ENCODE measurements around the gene ABCD2.
A peak's percentile ranks its signal among the peaks of the same experiment; 100 is the strongest.
"Not testable (repeated sequence)": the region's sequence is repeated elsewhere in the genome, so short reads cannot be mapped to it uniquely, and the experiment has no call there.

Gene ABCD2

GRCh38 chr12:39611818-39612217 lies 7.8 kb downstream of the ABCD2 start:
- no peak for DNase-seq

DNA sequence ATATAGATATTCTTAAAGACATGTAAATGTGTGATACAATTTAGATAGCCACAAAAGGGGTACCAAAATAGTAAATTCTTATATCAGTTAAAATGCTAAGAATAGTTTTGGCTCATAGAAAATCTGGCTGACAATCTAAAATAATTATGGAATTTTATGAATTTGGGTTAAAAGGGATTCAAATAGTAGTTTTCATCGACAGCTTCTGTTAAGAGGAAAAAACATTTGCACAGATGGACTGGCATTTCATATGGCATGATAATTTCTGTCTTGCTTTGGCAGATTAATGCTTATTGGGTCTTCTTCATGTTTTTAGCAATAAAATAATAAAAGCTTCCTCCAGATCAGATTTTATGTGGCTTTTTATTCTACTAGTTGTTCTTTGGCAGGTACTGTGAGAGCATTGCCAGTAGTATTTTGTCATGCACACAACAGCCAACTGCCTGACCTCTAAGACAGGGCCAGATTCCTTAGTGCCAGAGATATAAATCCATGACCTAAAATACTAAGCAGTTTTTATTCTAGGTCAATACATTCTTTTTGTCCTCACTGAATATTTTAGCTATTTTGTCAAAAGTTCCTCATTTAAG lies 9.1 kb downstream of the ABCD2 start:
- no peak for DNase-seq

DNA sequence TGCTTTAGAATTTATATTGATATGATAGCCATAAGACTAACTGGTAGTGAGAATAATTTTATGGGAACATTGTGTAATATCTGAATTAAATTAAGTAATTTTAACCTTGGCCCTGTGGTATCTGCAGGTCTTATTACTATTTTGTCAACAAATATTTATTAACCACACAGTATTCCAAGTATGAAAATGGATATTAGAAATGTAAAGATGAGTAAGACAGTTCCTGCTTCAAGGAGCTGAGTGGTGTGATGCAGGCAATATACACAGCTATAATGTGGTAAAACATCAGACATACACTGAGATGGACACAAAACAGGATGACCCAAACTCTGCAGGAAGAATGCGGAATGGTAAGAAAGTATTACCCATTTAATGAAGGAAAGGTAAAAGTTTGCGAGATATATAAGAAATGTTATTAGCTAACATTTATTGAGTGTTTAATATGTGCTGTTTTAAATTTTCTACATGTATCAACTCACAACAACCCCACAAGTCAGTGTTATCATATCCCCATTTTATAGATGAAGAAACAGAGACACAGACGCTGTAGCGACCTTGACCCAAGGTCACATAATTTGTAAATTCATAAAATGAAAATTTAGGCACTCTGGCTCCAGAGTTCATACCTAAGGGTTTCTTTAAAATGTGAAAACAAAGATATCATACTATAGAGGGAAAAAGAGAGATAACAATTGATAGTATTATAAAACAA lies 12.7 kb downstream of the ABCD2 start:
- no peak for DNase-seq

GRCh38 chr12:39605996-39606395 lies 13.6 kb downstream of the ABCD2 start:
- DNase-seq, result no peak

GRCh38 chr12:39605501-39605900 lies 14.1 kb downstream of the ABCD2 start:
- DNase-seq, result peak in 1 of 2 experiments; percentile 4

DNA sequence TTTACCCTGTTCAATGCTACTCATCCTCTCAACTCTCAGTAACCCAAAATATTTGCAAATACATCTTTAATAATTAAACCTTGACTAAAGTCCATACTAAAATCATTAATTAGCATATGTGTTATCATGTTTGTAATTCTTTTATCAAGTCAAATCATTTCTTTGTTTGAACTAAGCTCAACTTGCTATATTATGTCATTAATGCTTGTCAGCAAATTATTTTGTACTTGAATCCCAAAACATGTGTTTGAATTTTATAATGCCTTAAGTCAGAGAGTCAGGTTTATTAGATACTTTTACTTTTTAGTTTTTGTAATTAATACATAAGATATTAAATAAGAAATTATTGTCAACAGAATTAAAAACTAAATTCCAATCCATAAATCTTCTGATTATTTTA lies 16.5 kb downstream of the ABCD2 start:
- no peak for DNase-seq

GRCh38 chr12:39601951-39602350 lies 17.7 kb downstream of the ABCD2 start:
- not testable (repeated sequence) for DNase-seq

- no peak for DNase-seq
Observed at GRCh38 chr12:39595928-39596327, 23.7 kb downstream of the ABCD2 start.

GRCh38 chr12:39592295-39592694 lies 27.3 kb downstream of the ABCD2 start:
- no peak for DNase-seq

DNA sequence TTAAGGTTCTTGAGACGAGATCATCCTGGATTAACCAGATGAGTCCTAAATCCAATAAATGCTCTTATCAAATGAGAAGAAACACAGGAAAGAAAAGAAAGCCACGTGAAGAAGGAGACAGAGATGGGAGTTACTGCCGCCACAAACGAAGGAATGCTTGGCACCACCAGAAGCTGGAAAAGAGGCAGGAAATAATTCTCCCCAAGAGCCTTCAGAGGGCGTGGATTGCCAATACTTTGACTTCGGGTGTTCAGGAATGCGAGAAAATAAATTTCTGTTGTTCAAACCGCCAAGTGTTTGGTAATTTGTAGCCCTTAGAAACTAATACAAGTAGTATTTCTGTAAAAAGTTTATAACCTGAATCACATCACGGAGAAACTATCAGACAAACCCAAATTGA lies 31.3 kb downstream of the ABCD2 start:
- no peak for DNase-seq

- DNase-seq, result no peak
Observed at GRCh38 chr12:39587225-39587624, 32.4 kb downstream of the ABCD2 start.

- no peak for DNase-seq
Observed at GRCh38 chr12:39586816-39587215, 32.8 kb downstream of the ABCD2 start.

- DNase-seq, result no peak
Observed at GRCh38 chr12:39581592-39581991, 38.0 kb downstream of the ABCD2 start.

- DNase-seq, result no peak
Observed at GRCh38 chr12:39575498-39575875, 44.1 kb downstream of the ABCD2 start.

DNA sequence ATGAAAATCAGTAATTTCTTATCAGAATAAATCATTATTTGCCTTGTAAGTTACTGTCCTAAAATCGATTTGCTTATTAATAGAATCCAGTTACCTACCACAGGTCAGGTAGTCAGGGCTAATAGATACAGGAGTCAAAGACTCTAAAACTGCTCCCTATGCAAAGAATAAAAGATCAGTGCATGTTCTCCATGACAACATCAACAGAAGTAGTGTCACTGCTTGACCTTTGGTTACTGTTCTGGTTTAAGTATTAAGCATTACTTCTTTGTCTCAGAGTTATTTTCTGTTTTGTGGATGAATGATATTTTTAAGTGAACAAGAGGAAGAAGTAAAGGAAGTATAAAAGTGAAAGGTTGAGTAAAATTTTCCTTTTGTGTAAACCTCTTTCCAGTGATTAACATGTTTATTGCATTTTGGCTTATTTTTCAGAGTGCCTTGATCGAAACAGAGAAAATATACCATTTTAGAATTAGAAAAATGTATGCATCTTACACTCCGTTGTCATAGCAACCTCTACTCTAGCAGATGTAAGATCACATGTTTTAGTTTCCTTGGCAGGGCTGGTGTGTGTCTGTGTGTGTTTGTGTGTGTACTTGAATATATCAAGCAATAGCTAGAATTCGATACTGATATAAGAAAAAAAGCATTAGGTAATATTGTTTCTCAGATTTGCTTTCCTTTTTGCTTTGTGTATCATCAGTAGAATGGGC lies 44.7 kb downstream of the ABCD2 start:
- DNase-seq, result no peak

- DNase-seq, result no peak
Observed at GRCh38 chr12:39574378-39574777, 45.2 kb downstream of the ABCD2 start.

- DNase-seq, result no peak
Observed at GRCh38 chr12:39573971-39574370, 45.6 kb downstream of the ABCD2 start.

DNA sequence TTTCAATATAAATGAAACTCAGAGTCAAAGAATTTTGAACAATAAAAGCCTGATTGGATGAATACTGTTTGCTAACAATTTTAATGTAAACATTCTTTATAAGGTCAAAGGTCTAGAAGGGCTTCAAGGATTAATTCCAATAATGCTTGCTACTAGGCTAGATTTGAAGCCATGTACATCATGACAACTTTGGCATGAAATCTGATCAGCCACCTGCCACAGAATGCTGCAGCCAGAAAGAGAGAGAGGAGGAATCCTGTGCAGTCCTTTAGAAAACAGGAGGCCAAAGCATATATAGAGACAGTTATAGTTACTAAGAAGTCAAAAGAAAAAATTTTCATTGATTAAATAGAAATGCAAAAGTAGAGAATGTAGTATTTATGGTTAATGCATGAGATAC lies 47.1 kb downstream of the ABCD2 start:
- DNase-seq, result no peak

GRCh38 chr12:39571351-39571750 lies 48.3 kb downstream of the ABCD2 start:
- no peak for DNase-seq

GRCh38 chr12:39553476-39553875 lies 66.1 kb downstream of the ABCD2 start:
- no peak for DNase-seq

- not testable (repeated sequence) for DNase-seq
Observed at GRCh38 chr12:39544211-39544610, 75.4 kb downstream of the ABCD2 start.

DNA sequence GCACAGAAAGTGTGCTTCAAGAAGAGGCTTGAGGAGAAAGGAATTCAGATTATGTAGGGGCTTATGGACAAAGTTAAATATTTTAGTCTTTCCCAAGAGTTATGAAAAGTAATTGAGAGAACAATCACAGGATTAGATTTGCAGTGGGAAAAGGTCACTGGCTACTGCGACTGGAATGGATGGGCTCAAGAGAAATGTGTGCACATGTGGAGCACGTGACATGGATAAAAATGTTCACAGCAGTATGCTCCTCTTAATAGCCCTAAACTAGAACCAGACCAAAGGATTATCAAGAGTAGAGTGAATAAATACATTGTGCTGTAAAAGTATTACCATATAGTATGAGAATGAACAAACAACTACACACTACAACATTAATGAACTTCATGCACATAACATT lies 78.1 kb downstream of the ABCD2 start:
- DNase-seq, result no peak

GRCh38 chr12:39538679-39539104 lies 80.9 kb downstream of the ABCD2 start:
- DNase-seq, result no peak

DNA sequence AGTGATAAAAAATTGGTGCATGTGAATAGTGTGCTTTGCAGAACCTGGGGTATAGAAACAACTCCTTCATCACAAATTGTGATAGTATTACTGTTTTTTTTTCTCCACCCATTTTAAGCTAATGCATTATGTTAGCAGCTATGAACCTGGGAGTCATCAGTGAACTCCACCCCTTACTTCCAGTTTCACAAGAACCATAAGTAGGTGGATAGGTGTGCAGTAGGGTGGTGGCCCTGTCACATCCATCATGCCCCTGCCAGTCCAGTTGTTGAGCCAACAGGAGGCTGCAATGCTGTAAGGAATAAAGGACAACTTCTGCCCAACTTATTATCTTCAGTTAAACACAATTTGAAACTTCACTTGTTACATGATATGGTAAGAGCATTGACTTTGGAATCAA lies 85.7 kb downstream of the ABCD2 start:
- no peak for DNase-seq

Data from NCI-H2081 (cell line).